Osteoblast (primary cell): Measurements from ENCODE around the gene CDHR1. TPM values are rescaled to one million over a fixed set of nuclear protein-coding genes. Genes with fewer than 3 reads are reported as not detected.

Source experiments
- DNase-seq: peaks from one replicate; pipeline ENCODE4 v3.0.0; 2011; ENCODE audit warnings: low spot score, mixed read lengths; ENCODE audit not compliant: insufficient read length; ENCODE audit errors: missing footprints
- H2AFZ ChIP-seq: 2 replicates; pipeline ENCODE4 v1.6.0; 2011; ENCODE audit warnings: mild to moderate bottlenecking, low read length
- H3K27ac ChIP-seq: 2 replicates; pipeline ENCODE4 v1.5.1; 2011; ENCODE audit warnings: mild to moderate bottlenecking, low read depth, low read length, moderate library complexity
- H3K27me3 ChIP-seq: 2 replicates; pipeline ENCODE4 v1.6.0; 2012; ENCODE audit warnings: mild to moderate bottlenecking, control low read depth, inconsistent platforms, low read length, moderate library complexity; ENCODE audit not compliant: insufficient read depth
- H3K36me3 ChIP-seq: 2 replicates; pipeline ENCODE4 v1.5.1; 2011; ENCODE audit warnings: mild to moderate bottlenecking, low read length, control low read depth, moderate library complexity; ENCODE audit not compliant: insufficient read depth
- H3K4me1 ChIP-seq: 2 replicates; pipeline ENCODE4 v1.5.1; 2011; ENCODE audit warnings: mild to moderate bottlenecking, low read length, control low read depth, moderate library complexity; ENCODE audit not compliant: insufficient read depth
- H3K4me2 ChIP-seq: 2 replicates; pipeline ENCODE4 v1.6.0; 2011; ENCODE audit warnings: mild to moderate bottlenecking, low read length; ENCODE audit not compliant: insufficient read depth
- H3K4me3 ChIP-seq: fragments of 200-600 bp; sonication (generic); 3 replicates; pipeline ENCODE4 v1.5.1; 2012; ENCODE audit warnings: mild to moderate bottlenecking, low read length, inconsistent platforms; ENCODE audit not compliant: insufficient read depth
- H3K79me2 ChIP-seq: 2 replicates; pipeline ENCODE4 v1.6.0; 2012; ENCODE audit warnings: mild to moderate bottlenecking, low read length, control low read depth, inconsistent platforms; ENCODE audit not compliant: insufficient read depth
- H3K9me3 ChIP-seq: 2 replicates; pipeline ENCODE4 v1.5.1; 2011; ENCODE audit warnings: low read depth, low read length, control low read depth
- H4K20me1 ChIP-seq: 2 replicates; pipeline ENCODE4 v1.6.0; 2012; ENCODE audit warnings: mild to moderate bottlenecking, low read length, control low read depth; ENCODE audit not compliant: insufficient read depth
- CTCF ChIP-seq: IDR thresholded peaks from 2 replicates; pipeline ENCODE4 v1.5.1; 2011; ENCODE audit warnings: mild to moderate bottlenecking, low read depth, low read length, moderate library complexity; ENCODE audit errors: extremely low read depth
- total RNA-seq: library from RNA; depleted of rRNA; stranded (reverse); fragments of >200 nt; gene quantifications from 2 replicates; pipeline ENCODE4 v1.2.3, GENCODE V29; 2012

Gene CDHR1
- total RNA-seq, 1 donor: under 0.01 TPM

GRCh38 chr10:84181631-84182030 is 12.7 kb upstream of the CDHR1 start:
- Histone ChIP-seq H4K20me1 (no peaks in the 10 kb centered on the region), H3K4me1 (no peaks in the 10 kb centered on the region), H3K9me3 (no peaks in the 10 kb centered on the region), H3K4me3 (no peak overlapping the region), H3K27me3 (no peaks in the 10 kb centered on the region), H3K36me3 (no peaks in the 10 kb centered on the region), H3K79me2 (no peaks in the 10 kb centered on the region), H2AFZ (no peak overlapping the region), H3K4me2 (no peak overlapping the region), H3K27ac (no peak overlapping the region)
- no peak for DNase-seq
- TF ChIP-seq CTCF: no peak

GRCh38 chr10:84184517-84184916 is 9.8 kb upstream of the CDHR1 start:
- no peak overlapping the region for H3K4me2 ChIP-seq
- no peak overlapping the region for H2AFZ ChIP-seq
- no peaks in the 10 kb centered on the region for H3K36me3 ChIP-seq
- H4K20me1 ChIP-seq: no peaks in the 10 kb centered on the region
- no peak for DNase-seq
- H3K4me1 ChIP-seq: no peaks in the 10 kb centered on the region
- peaks cover 2% of the 10 kb centered on the region for H3K27me3 ChIP-seq
- no peaks in the 10 kb centered on the region for H3K9me3 ChIP-seq
- no peak for TF ChIP-seq CTCF
- no peaks in the 10 kb centered on the region for H3K79me2 ChIP-seq
- H3K4me3 ChIP-seq: no peak overlapping the region
- no peak overlapping the region for H3K27ac ChIP-seq

GRCh38 chr10:84185526-84186175 is 8.7 kb upstream of the CDHR1 start:
- no peaks in the 10 kb centered on the region for H3K4me1 ChIP-seq
- no peak overlapping the region for H3K27ac ChIP-seq
- DNase-seq: no peak
- peaks cover 2% of the 10 kb centered on the region for H3K27me3 ChIP-seq
- no peaks in the 10 kb centered on the region for H3K36me3 ChIP-seq
- H3K4me3 ChIP-seq: no peak overlapping the region
- no peak overlapping the region for H3K4me2 ChIP-seq
- H3K9me3 ChIP-seq: no peaks in the 10 kb centered on the region
- H2AFZ ChIP-seq: no peak overlapping the region
- H4K20me1 ChIP-seq: no peaks in the 10 kb centered on the region
- no peaks in the 10 kb centered on the region for H3K79me2 ChIP-seq
- TF ChIP-seq CTCF: no peak

- Histone ChIP-seq H3K36me3 (no peaks in the 10 kb centered on the region), H3K79me2 (no peaks in the 10 kb centered on the region), H3K4me2 (no peak overlapping the region), H2AFZ (no peak overlapping the region), H3K4me1 (no peaks in the 10 kb centered on the region), H3K9me3 (no peaks in the 10 kb centered on the region), H4K20me1 (no peaks in the 10 kb centered on the region), H3K27me3 (peaks cover 11% of the 10 kb centered on the region), H3K27ac (no peak overlapping the region), H3K4me3 (no peak overlapping the region)
- TF ChIP-seq CTCF: no peak
- DNase-seq: no peak
These were observed 5.5 kb upstream of the CDHR1 start for GRCh38 chr10:84188815-84189214.
